ENCODE results near the gene CERT1.

CERT1 gene

DNA sequence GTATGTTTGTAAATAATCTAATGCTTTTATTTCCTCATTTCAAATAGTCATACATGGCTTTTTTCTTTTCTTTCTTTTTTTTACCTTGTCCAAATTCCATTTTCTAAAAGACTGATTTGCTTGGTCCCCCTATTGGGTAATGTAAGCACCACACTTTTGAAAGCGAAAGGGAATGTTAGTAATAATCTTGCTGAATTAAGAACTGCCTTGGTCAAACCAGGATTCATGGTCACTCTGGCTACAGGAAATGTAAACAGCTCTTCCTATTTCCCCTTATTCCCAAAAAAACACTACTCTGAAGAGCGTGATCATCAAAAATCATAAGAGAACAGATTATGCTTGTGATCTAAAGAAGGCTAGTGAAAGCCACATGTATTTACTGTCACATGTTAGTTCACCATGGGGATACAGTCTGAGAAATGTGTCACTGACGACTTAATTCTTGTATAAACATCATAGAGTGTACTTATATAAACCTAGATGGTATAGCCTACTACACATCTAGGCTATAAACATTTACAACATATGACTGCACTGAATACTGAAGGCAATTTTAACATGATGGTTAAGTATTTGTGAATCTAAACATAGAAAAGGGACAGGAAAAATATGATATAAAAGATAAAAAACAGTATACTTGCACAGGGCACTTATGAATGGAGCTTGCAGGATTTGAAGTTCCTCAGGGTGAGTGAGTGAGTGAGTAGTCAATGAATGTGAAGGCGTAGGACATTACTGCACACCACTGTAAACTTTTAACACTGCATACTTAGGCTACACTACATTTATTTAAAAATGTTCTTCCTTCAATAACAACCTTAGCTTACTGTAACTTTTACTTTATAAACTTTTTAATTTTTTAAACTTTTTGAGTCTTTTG lies 99.1 kb downstream of the CERT1 start:
- no peak for DNase-seq

- no peak for DNase-seq
Observed at GRCh38 chr5:75405296-75405695, 106.1 kb downstream of the CERT1 start.

GRCh38 chr5:75395277-75395676 lies 116.2 kb downstream of the CERT1 start:
- no peak for DNase-seq

- DNase-seq = no peak
Observed at GRCh38 chr5:75389430-75389829, 122.0 kb downstream of the CERT1 start.

- no peak for DNase-seq
Observed at GRCh38 chr5:75387806-75388205, 123.6 kb downstream of the CERT1 start.

DNA sequence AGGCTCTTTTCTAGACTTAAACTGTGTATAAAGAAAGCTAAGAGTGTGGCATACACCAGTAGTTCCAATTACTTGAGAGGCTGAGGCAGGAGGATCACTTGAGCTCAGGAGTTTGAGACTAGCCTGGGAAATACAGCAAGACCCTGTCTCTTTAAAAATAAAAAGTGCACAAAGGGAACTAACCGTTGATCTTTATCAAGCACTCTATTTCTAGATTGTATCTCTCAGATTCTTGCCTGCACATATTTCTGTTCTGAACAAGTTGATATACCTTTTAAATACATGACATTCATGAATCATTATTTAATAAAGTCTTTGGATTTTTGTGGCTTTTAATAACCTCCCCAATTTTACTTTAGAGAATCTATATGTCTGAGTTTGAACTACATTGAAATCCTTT lies 127.2 kb downstream of the CERT1 start:
- DNase-seq = no peak

DNA sequence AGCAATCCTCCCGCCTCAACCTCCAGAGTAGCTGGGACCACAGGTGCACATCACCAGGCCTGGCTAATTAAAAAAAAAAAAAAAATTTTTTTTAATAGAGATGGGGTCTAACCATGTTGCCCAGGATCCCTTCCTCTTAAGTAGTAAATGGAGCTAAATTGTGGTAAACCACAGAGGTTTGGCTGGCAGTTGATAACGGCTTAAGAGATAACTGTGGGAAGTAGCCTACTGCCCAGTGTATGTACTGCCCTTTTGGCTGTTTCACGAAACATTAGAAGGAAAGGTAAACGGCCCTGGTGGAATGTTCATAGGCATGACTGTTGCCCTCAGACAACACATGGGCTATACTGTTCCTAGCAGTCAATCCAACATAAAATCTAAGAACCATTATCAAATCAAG lies 130.0 kb downstream of the CERT1 start:
- no peak for DNase-seq

DNA sequence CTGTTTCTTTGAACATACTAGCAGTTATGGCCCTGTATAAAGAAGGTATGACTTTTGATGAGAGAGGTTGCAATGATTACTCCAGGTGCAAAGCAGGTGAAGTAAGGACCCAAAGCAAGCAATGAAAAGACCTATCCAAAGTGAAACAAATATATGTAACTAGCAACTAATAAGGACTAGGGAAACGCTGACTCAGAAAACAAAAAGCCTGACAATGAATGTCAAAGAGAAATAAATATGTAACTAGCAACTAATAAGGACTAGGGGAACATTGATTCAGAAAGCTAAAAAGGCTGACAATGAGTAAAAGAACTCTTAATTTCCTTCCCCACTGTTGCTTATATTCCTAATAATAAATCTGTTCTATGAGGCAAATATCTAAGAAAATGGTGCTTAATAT lies 131.3 kb downstream of the CERT1 start:
- DNase-seq = no peak

GRCh38 chr5:75375414-75375813 lies 136.0 kb downstream of the CERT1 start:
- no peak for DNase-seq

- DNase-seq = no peak
Observed at GRCh38 chr5:75374394-75374814, 137.0 kb downstream of the CERT1 start.

- no peak for DNase-seq
Observed at GRCh38 chr5:75373862-75374261, 137.6 kb downstream of the CERT1 start.

- no peak for DNase-seq
Observed at GRCh38 chr5:75368391-75368790, 143.0 kb downstream of the CERT1 start.

DNA sequence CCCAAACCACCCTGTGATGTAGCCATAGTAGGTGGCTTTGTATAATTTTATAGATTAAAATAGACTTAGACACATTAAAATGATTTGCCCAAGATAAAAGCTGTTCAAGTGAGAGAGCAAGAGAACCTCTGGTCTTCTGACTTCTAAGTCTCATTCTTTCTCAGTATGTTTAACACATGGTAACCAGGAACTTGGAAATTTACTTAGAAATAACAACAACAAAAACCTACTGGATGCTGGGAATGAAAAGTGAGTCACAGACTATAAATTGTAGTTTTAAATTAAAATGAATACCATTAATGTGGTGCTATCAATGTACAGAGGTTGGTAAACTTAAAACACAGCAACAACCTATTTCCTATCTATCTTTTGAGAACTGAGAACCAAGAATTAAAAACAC lies 144.0 kb downstream of the CERT1 start:
- DNase-seq = no peak

DNA sequence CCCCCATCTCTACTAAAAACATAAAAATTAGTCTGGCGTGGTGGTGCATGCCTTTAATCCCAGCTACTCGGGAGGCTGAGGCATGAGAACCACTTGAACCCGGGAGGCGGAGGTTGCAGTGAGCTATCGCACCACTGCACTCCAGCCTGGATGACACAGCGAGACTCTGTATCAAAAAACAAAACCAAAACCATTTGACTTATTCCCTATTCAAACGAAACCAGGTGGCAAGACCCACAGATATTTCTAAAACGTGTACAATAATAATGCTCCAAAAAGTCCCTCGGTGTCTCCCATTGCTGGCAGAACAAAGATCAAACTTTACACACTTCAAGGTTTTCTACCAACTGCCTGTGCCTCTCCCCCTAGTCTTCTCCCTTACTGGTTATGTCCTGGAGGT lies 144.6 kb downstream of the CERT1 start:
- DNase-seq = no peak

DNA sequence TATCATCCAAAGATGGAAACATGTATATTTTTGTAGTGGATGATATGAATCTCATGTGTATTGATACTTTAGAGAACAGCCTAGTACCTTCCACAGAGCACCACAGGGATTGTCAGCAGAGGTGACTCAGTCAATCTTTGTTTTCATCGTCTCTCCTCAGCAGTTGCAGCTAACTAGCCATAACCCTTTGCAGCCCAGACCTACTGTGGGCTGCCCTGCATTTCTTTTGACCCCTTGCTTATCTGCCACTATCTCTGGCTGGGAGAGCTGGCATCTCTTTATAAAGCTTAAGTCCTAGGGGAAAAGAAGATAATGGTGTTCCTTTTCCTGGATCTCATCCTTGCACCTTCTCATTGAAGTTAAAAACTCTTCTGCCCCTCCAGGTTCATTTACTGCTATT lies 145.7 kb downstream of the CERT1 start:
- no peak for DNase-seq

DNA sequence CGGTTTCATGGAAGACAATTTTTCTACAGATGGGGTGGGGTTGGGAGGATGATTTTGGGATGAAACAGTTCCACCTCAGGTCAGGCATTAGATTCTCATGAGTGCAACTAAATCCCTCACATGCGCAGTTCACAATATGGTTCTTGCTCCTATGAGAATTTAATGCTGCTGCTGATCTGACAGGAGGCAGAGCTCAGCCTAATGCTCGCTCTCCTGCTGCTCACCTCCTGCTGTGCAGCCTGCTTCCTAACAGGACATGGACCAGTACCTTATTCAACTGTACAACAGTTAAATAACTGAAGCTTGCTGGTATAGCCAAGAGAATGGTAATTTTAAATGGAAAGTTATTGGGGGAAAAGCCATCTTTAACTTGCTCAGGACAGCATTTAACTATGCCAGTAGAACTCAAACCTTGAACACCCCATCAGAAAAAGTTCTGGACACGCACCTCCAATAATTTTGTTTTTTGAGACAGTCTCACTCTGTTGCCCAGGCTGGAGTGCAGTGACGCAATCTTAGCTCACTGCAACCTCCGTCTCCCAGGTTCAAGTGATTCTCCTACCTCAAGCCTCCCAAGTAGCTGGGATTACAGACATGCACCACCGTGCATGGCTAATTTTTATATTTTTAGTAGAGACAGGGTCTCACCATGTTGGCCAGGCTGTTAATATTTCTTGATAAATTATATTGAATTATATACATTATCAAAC lies 146.7 kb downstream of the CERT1 start:
- no peak for DNase-seq

DNA sequence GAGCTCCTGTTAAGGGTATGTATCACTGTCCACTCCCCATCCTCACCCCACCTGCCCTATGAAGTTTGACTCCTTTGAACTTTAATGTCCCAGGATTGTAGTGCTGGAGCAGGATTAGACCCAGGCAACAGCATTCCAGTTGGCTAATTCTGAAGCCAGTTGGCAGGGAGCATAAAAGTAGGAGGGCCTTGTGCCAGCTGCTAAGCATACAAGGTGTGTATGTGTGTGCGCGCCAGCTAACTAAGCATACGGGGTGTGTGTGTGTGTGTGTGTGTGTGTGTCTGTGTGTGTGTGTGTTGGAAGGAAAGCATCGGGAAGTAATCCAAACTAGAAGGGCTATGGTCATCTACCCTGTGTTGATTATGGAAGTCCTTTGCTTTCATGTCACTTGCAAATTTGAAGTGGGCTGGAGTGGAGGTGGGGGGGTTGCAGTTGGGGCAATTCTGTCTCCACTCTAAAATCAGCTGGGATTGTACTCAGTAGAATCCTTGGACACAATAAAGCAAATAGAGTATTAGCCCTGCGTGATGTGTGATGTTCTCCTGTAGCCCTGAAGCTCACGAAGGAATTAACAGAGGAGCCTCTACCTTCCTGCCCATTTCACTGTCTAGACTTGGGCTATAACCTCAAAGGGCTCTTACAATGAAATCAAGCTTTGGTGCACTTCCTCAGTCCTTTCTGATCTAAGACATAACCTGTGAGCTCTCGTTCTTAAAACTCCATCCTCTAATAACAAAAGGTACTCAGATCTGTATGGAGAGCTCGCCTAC lies 147.5 kb downstream of the CERT1 start:
- peak in 8 of 56 donors; percentile 2 to 49 (median 12) for DNase-seq

DNA sequence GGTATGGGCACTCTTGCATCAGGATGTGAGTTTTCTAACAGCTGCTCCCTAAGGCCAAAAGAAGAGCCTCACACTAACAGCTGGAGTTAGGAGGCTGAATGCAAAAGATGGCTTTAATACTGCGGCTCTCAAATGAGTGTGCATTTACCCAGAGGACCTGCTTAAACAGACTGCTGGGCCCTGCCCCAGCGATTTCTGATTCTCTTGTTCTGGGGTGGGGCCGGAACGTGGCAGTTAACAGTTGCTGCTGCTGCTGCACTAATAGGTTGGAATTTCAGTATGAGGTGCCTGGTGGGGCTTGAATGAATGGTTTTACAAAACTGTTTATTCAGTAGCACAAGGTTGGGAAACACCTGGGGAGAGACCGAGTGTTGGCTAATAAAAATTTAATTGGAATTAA lies 148.3 kb downstream of the CERT1 start:
- no peak for DNase-seq

- no peak for DNase-seq
Observed at GRCh38 chr5:75362474-75362975, 148.9 kb downstream of the CERT1 start.

DNA sequence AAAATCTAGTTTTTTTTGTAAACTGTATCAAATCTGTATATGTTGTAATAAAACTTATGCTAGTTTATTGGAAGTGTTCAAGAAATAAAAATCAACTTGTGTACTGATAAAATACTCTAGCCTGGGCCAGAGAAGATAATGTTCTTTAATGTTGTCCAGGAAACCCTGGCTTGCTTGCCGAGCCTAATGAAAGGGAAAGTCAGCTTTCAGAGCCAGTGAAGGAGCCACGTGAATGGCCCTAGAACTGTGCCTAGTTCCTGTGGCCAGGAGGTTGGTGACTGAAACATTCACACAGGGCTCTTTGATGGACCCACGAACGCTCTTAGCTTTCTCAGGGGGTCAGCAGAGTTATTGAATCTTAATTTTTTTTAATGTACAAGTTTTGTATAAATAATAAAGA lies 150.1 kb downstream of the CERT1 start:
- peak in 23 of 56 donors; percentile 0 to 60 (median 22) for DNase-seq

DNA sequence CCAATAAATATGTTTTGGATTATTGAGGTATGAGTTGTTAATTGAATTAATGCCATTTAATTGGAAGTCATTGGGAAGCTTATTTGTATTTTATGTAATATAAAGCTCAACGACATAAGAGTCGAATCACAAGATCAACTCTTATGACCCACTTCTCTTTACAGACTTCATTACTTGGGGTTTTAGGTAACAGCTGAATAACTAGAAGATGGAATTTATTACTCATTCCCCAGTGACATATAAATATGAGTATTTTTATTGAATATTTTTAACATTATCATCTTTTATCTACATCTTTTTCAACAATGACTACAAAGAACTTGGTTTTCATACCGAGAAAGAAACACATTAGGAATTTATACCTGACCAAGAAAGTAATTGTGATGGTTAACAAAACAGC lies 153.3 kb downstream of the CERT1 start:
- DNase-seq = no peak

DNA sequence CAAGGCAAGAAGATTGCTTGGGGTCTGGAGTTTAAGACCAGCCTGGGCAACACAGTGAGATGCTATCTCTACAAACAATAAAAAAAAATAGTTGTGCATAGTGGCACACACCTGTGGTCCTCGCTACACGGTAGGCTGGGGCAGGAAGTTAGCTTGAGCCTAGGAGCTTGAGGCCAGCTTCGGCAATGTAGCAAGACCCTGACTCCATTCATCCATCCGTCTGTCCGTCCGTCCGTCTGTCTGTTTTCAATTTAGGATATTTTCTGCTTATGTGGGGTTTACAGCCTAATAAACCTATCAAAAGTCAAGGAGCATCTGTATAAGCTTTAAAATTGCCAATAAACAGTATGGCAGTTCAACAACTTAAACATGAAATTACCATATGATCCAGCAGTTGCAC lies 154.7 kb downstream of the CERT1 start:
- DNase-seq = no peak
